CD4-positive, alpha-beta T cell treated with Interleukin-2 at 100 ng/mL for 4 hours (primary cell): ENCODE data around the gene C6orf132.
"Not testable (repeated sequence)": the region's sequence is repeated elsewhere in the genome, so short reads cannot be mapped to it uniquely, and the experiment has no call there.

Experiments
- DNase-seq: peaks from one replicate; pipeline ENCODE4 v3.0.0-alpha.2; 2020; ENCODE audit warnings: low spot score

The C6orf132 gene

GRCh38 chr6:42162812-42163211 lies 20.4 kb upstream of the C6orf132 start:
- no peak for DNase-seq

GRCh38 chr6:42162384-42162783 lies 20.0 kb upstream of the C6orf132 start:
- DNase-seq: no peak

- no peak for DNase-seq
Observed at GRCh38 chr6:42159431-42160024, 17.1 kb upstream of the C6orf132 start.

- DNase-seq: no peak
Observed at GRCh38 chr6:42158631-42159030, 16.2 kb upstream of the C6orf132 start.

- no peak for DNase-seq
Observed at GRCh38 chr6:42158011-42158410, 15.6 kb upstream of the C6orf132 start.

- no peak for DNase-seq
Observed at GRCh38 chr6:42156638-42157037, 14.2 kb upstream of the C6orf132 start.

- no peak for DNase-seq
Observed at GRCh38 chr6:42155293-42155692, 12.9 kb upstream of the C6orf132 start.

GRCh38 chr6:42154461-42155209 lies 12.2 kb upstream of the C6orf132 start:
- DNase-seq: no peak

GRCh38 chr6:42153921-42154320 lies 11.5 kb upstream of the C6orf132 start:
- DNase-seq: no peak

GRCh38 chr6:42152528-42153213 lies 10.3 kb upstream of the C6orf132 start:
- not testable (repeated sequence) for DNase-seq

GRCh38 chr6:42152024-42152423 lies 9.6 kb upstream of the C6orf132 start:
- DNase-seq: no peak

GRCh38 chr6:42150254-42150653 lies 7.8 kb upstream of the C6orf132 start:
- no peak for DNase-seq

GRCh38 chr6:42148058-42148457 lies 5.6 kb upstream of the C6orf132 start:
- DNase-seq: no peak

- DNase-seq: no peak
Observed at GRCh38 chr6:42147138-42147562, 4.7 kb upstream of the C6orf132 start.

GRCh38 chr6:42141603-42142117 lies 760 bp downstream of the C6orf132 start:
- no peak for DNase-seq

- DNase-seq: no peak
Observed at GRCh38 chr6:42140756-42141602, 1.4 kb downstream of the C6orf132 start.

- no peak for DNase-seq
Observed at GRCh38 chr6:42140032-42140431, 2.4 kb downstream of the C6orf132 start.

- DNase-seq: no peak
Observed at GRCh38 chr6:42138630-42139619, 3.5 kb downstream of the C6orf132 start.

GRCh38 chr6:42138190-42138589 lies 4.2 kb downstream of the C6orf132 start:
- DNase-seq: no peak

- DNase-seq: no peak
Observed at GRCh38 chr6:42137194-42137753, 5.1 kb downstream of the C6orf132 start.
